H1 (cell line): ENCODE results near the gene EIF4E1B. TPM values are rescaled to one million over a fixed set of nuclear protein-coding genes. Genes with fewer than 3 reads are reported as not detected.

Experiments used
- CTCF ChIA-PET: fragments of 300-600 bp; sonication (Branson Sonifier 250); formaldehyde crosslinking; loops from one replicate; lab custom pipeline; 2021; ENCODE audit not compliant: partially characterized antibody; lab: Charles Lee
- POLR2A ChIA-PET: fragments of 300-600 bp; sonication (Branson Sonifier 250); formaldehyde crosslinking; loops from one replicate; lab custom pipeline; 2021; ENCODE audit warnings: inconsistent platforms; ENCODE audit not compliant: partially characterized antibody; lab: Charles Lee
- DNase-seq, 2 experiments: peaks; one replicate each; pipeline versions ENCODE4 v3.0.0 to v3.0.0-alpha.2; 2010 to 2022; ENCODE audit warnings: low spot score in 2 of 2, low read depth in 1 of 2, mixed read lengths in 1 of 2
- FAIRE-seq: peaks from 2 replicates; lab custom pipeline; 2011; peaks lifted over from hg19 to GRCh38; lab: Jason Lieb, UNC
- H2AFZ ChIP-seq: 2 replicates; pipeline ENCODE4 v1.8.1; 2012; ENCODE audit warnings: low read length, inconsistent platforms
- H2AK5ac ChIP-seq: 2 replicates; pipeline ENCODE4 v1.6.1; 2013; ENCODE audit warnings: low read depth, low read length
- H2BK120ac ChIP-seq: replicated peaks from 2 replicates; pipeline ENCODE3; 2013; ENCODE audit warnings: low read depth, low read length, inconsistent platforms
- H2BK12ac ChIP-seq: 2 replicates; pipeline ENCODE4 v1.6.1; 2013; ENCODE audit warnings: low read depth, low read length
- H2BK15ac ChIP-seq: 2 replicates; pipeline ENCODE4 v1.6.1; 2013; ENCODE audit warnings: low read length
- H2BK20ac ChIP-seq: 2 replicates; pipeline ENCODE4 v1.6.1; 2013; ENCODE audit warnings: low read length
- H2BK5ac ChIP-seq: 2 replicates; pipeline ENCODE4 v1.6.1; 2013; ENCODE audit warnings: low read depth, low read length
- H3K14ac ChIP-seq: 2 replicates; pipeline ENCODE4 v1.6.1; 2013; ENCODE audit warnings: inconsistent platforms; ENCODE audit not compliant: insufficient read length
- H3K18ac ChIP-seq: 2 replicates; pipeline ENCODE4 v1.6.1; 2013; ENCODE audit warnings: low read length; ENCODE audit errors: extremely low read depth
- H3K23ac ChIP-seq: 2 replicates; pipeline ENCODE4 v1.6.1; 2013; ENCODE audit warnings: inconsistent platforms; ENCODE audit not compliant: insufficient read length
- H3K23me2 ChIP-seq: 2 replicates; pipeline ENCODE4 v1.6.1; 2013; ENCODE audit warnings: low read depth, low read length
- H3K27ac ChIP-seq: 2 replicates; pipeline ENCODE4 v1.6.1; 2011; ENCODE audit warnings: low read depth, low read length, inconsistent platforms
- H3K27me3 ChIP-seq, 4 experiments: replicated peaks in 1 of 4; 1 replicate in 1 of 4; 2 replicates in 3 of 4; pipeline versions ENCODE4 v1.6.1 to v1.8.1; 2011 to 2013; ENCODE audit warnings: low read length in 3 of 4, mild to moderate bottlenecking in 3 of 4, inconsistent platforms in 2 of 4, mixed read lengths in 2 of 4, moderate library complexity in 1 of 4; ENCODE audit not compliant: control insufficient read depth in 3 of 4, insufficient read depth in 3 of 4; ENCODE audit errors: extremely low read depth in 1 of 4
- H3K36me3 ChIP-seq, 4 experiments: 2 replicates each; pipeline versions ENCODE4 v1.6.1 to v1.8.1; 2011 to 2013; ENCODE audit warnings: mild to moderate bottlenecking in 4 of 4, low read length in 3 of 4, moderate library complexity in 2 of 4, control low read depth in 1 of 4, inconsistent platforms in 1 of 4; ENCODE audit not compliant: insufficient read depth in 4 of 4, control insufficient read depth in 2 of 4
- H3K4ac ChIP-seq: replicated peaks from 2 replicates; pipeline ENCODE3; 2013; ENCODE audit warnings: low read length, low read depth, mixed read lengths, inconsistent platforms; ENCODE audit not compliant: insufficient read length
- H3K4me1 ChIP-seq, 4 experiments: replicated peaks in 1 of 4; 1 replicate in 1 of 4; 2 replicates in 3 of 4; pipeline versions ENCODE4 v1.6.1 to v1.8.1; 2011 to 2013; ENCODE audit warnings: low read length in 3 of 4, inconsistent platforms in 2 of 4, mixed read lengths in 1 of 4; ENCODE audit not compliant: insufficient read depth in 4 of 4, control insufficient read depth in 3 of 4
- H3K4me2 ChIP-seq, 2 experiments: 2 replicates each; pipeline versions ENCODE4 v1.6.1 to v1.8.1; 2011 to 2013; ENCODE audit warnings: low read depth in 2 of 2, low read length in 2 of 2, control low read depth in 1 of 2, inconsistent platforms in 1 of 2, mild to moderate bottlenecking in 1 of 2; ENCODE audit not compliant: insufficient read depth in 1 of 2
- H3K4me3 ChIP-seq, 4 experiments: fragments of 200-600, 300-600 bp in 1 of 4; sonication (generic), shearing (Covaris generic), sonication (Bioruptor Twin) in 1 of 4; 2 replicates each; pipeline versions ENCODE4 v1.5.1 to v1.8.1; 2011 to 2016; ENCODE audit warnings: low read length in 4 of 4, low read depth in 3 of 4, control low read depth in 2 of 4, inconsistent platforms in 2 of 4, mild to moderate bottlenecking in 2 of 4, mixed read lengths in 1 of 4, moderate library complexity in 1 of 4; ENCODE audit not compliant: insufficient read depth in 2 of 4; ENCODE audit errors: extremely low read depth in 1 of 4
- H3K56ac ChIP-seq: replicated peaks from 2 replicates; pipeline ENCODE3; 2013; ENCODE audit warnings: low read depth, mild to moderate bottlenecking, mixed read lengths, low read length, inconsistent platforms; ENCODE audit not compliant: insufficient read length
- H3K79me1 ChIP-seq: 2 replicates; pipeline ENCODE4 v1.6.1; 2013; ENCODE audit warnings: low read depth, low read length, control low read depth
- H3K79me2 ChIP-seq, 2 experiments: 2 replicates each; pipeline versions ENCODE4 v1.6.1 to v1.8.1; 2012 to 2013; ENCODE audit warnings: low read length in 2 of 2, mild to moderate bottlenecking in 2 of 2, inconsistent platforms in 1 of 2; ENCODE audit not compliant: insufficient read depth in 2 of 2, control insufficient read depth in 1 of 2
- H3K9ac ChIP-seq, 4 experiments: replicated peaks in 1 of 4; 1 replicate in 1 of 4; 2 replicates in 3 of 4; pipeline versions ENCODE4 v1.6.1 to v1.8.1; 2011 to 2013; ENCODE audit warnings: low read depth in 3 of 4, low read length in 3 of 4, control low read depth in 2 of 4, mild to moderate bottlenecking in 2 of 4, moderate library complexity in 2 of 4, inconsistent platforms in 1 of 4; ENCODE audit errors: extremely low read depth in 1 of 4
- H3K9me3 ChIP-seq, 2 experiments: 2 replicates each; pipeline versions ENCODE4 v1.6.1 to v1.8.1; 2012 to 2013; ENCODE audit warnings: mild to moderate bottlenecking in 2 of 2, moderate library complexity in 2 of 2, control low read depth in 1 of 2, inconsistent platforms in 1 of 2, low read depth in 1 of 2, low read length in 1 of 2, mixed read lengths in 1 of 2; ENCODE audit not compliant: insufficient read depth in 2 of 2
- H4K20me1 ChIP-seq, 2 experiments: replicated peaks in 1 of 2; 2 replicates each; pipeline versions ENCODE3 to v1.8.1; 2011 to 2013; ENCODE audit warnings: inconsistent platforms in 2 of 2, low read length in 2 of 2, mild to moderate bottlenecking in 1 of 2; ENCODE audit not compliant: insufficient read depth in 2 of 2, control insufficient read depth in 1 of 2
- H4K5ac ChIP-seq: 2 replicates; pipeline ENCODE4 v1.6.1; 2013; ENCODE audit warnings: low read length, low read depth, mixed read lengths, inconsistent platforms; ENCODE audit not compliant: insufficient read length
- H4K8ac ChIP-seq: 2 replicates; pipeline ENCODE4 v1.8.0; 2013; ENCODE audit warnings: mild to moderate bottlenecking, moderate library complexity, low read length, inconsistent platforms; ENCODE audit not compliant: insufficient read depth; ENCODE audit errors: extremely low read depth
- H4K91ac ChIP-seq: replicated peaks from 2 replicates; pipeline ENCODE3; 2013; ENCODE audit warnings: low read length, mixed read lengths, inconsistent platforms; ENCODE audit not compliant: insufficient read length
- BACH1 ChIP-seq: IDR thresholded peaks from 2 replicates; pipeline ENCODE4 v1.6.1; 2012; ENCODE audit warnings: low read length, improper control_type of control experiment
- CBX8 ChIP-seq: fragments of 300-800, 300-1000 bp; sonication (generic); IDR thresholded peaks from 2 replicates; pipeline ENCODE4 v1.7.1; 2016; ENCODE audit warnings: low read depth, low read length, borderline replicate concordance
- CREB1 ChIP-seq: IDR thresholded peaks from 2 replicates; pipeline ENCODE4 v1.6.1; 2012; ENCODE audit warnings: inconsistent platforms
- CTCF ChIP-seq, 3 experiments: IDR thresholded peaks; 1 replicate in 2 of 3; 2 replicates in 1 of 3; pipeline versions ENCODE4 v1.5.1 to v1.6.1; 2011; ENCODE audit warnings: low read length in 3 of 3, mild to moderate bottlenecking in 3 of 3, inconsistent platforms in 2 of 3, low read depth in 1 of 3, moderate library complexity in 1 of 3; ENCODE audit not compliant: insufficient read depth in 1 of 3; ENCODE audit errors: control extremely low read depth in 1 of 3
- KDM1A ChIP-seq: fragments of 200-600, 300-600 bp; sonication (generic); IDR thresholded peaks from 2 replicates; pipeline ENCODE4 v1.7.1; 2016; ENCODE audit warnings: mild to moderate bottlenecking, low read length, borderline replicate concordance
- MAX ChIP-seq: IDR thresholded peaks from 2 replicates; pipeline ENCODE4 v1.6.1; 2012; ENCODE audit warnings: inconsistent platforms
- TEAD4 ChIP-seq: IDR thresholded peaks from 2 replicates; pipeline ENCODE4 v1.6.1; 2012; ENCODE audit warnings: low read depth, low read length, inconsistent platforms, mixed read lengths
- WGBS, 2 experiments: shearing (Covaris generic) in 1 of 2; methylation state at CpG; one replicate each; pipeline versions ENCODE4 v1.1.6 to v1.1.7; 2013 to 2015; ENCODE audit warnings: low lambda C conversion rate in 2 of 2, mixed read lengths in 2 of 2, inconsistent platforms in 1 of 2, low coverage in 1 of 2, missing lambda C conversion rate in 1 of 2; ENCODE audit not compliant: insufficient replicate concordance in 2 of 2, insufficient coverage in 1 of 2, insufficient read length in 1 of 2; ENCODE audit errors: extremely low coverage in 1 of 2, missing lambda C conversion rate in 1 of 2; 5-methylcytosine and 5-hydroxymethylcytosine counted together
- polyA plus RNA-seq, 7 experiments: library from polyadenylated mRNA; depleted of rRNA in 3 of 7; stranded (reverse) in 5 of 7; unstranded in 2 of 7; fragments of >200 nt in 5 of 7; fragments of 200-250 nt in 2 of 7; gene quantifications; 1 replicate in 5 of 7; 2 replicates in 1 of 7; 4 replicates in 1 of 7; pipeline versions ENCODE4 v1.2.1 to v1.2.3, GENCODE V29; 2011 to 2013; ENCODE audit warnings: missing spikeins in 2 of 7, mixed read lengths in 2 of 7
- total RNA-seq: library from RNA; stranded (reverse); fragmentation: NEBNext Ultra II Directional; extraction: Animal tissue kit (Norgen Biotek cat#: 25700); gene quantifications from 2 replicates; pipeline ENCODE4 v1.2.1, GENCODE V29; 2021
- TF ChIP-seq, protein P1 (sequence below): IDR thresholded peaks from 2 replicates; pipeline ENCODE4 v1.6.1; 2012; ENCODE audit warnings: inconsistent platforms

Gene EIF4E1B
- total and polyA plus RNA-seq, 2 of the 8 experiments (the other 6 are each of a cell fraction or from before 2014, with no cell fraction given): 0.97 to 1.3 TPM

DNA sequence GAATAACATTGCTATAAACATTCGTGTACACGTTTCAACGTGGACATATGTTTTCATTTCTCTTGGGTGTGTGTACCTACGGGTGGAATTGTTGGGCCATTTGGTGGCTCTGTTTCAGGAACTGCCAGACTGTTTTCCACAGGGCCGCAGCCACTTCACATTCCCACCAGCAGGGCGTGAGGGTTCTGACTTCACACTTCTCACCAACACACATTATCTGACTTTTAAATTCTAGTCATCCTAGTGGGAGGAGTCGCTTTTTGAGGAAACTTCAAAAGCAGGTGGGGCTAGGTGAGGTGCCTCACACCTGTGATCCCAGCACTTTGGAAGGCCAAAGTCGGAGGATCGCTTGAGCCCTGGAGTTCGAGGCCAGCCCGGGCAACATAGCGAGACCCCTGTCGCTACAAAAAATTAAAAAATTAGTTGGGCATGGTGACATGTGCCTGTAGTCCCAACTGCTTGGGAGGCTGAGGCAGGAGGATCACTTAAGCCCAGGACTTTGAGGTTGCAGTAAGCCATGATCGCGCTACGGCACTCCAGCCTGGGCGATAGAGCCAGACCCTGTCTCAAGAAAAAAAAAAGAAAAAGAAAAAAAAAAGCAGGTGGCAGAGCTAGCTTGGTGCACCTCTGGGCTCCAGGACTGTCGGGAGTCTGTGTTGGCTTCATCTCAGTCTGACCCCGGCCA, 45.3 kb downstream of the EIF4E1B start:
- Histone ChIP-seq H2AFZ (no peak overlapping the region), H4K5ac (no peak overlapping the region), H4K8ac (no peak overlapping the region), H3K36me3 (no peaks in the 10 kb centered on the region), H2BK20ac (0 out of 2 replicates have a peak overlapping the region, but pooled peaks have one; percentile 61), H3K56ac (no peak overlapping the region), H3K79me2 (no peaks in the 10 kb centered on the region), H3K4ac (no peak overlapping the region), H3K4me2 (no peak overlapping the region), H3K9me3 (no peaks in the 10 kb centered on the region), H4K91ac (peak overlapping the region; percentile 16), H3K4me3 (no peak overlapping the region), H3K4me1 (peaks cover 0 to 17% (median 11%) of the 10 kb centered on the region in 4 experiments; a peak in 6 of 7 replicates), H4K20me1 (no peaks in the 10 kb centered on the region), H3K23ac (no peak overlapping the region), H3K14ac (no peak overlapping the region), H2BK12ac (peak overlapping the region; percentile 77; the same call in 1 of the 2 replicates), H3K9ac (no peak overlapping the region), H3K23me2 (peaks cover 7% of the 10 kb centered on the region; the same call in 1 of the 2 replicates), H2BK120ac (no peak overlapping the region), H3K27ac (no peak overlapping the region), H3K79me1 (no peaks in the 10 kb centered on the region), H3K18ac (no peak overlapping the region), H3K27me3 (peaks cover 0 to 18% (median 17%) of the 10 kb centered on the region in 4 experiments; a peak in 6 of 7 replicates), H2BK15ac (0 out of 2 replicates have a peak overlapping the region, but pooled peaks have one; percentile 6), H2AK5ac (no peak overlapping the region), H2BK5ac (no peak overlapping the region; the same call in 1 of the 2 replicates)
- DNase-seq (peak in 1 of 2 experiments; percentile 74), FAIRE-seq (peak; percentile 60)
- POLR2A ChIA-PET: interaction anchor here (1.6 kb wide), 1 partner anchor 12 kb away, joined by 7 read pairs; no protein-coding TSS in a partner anchor
- CTCF ChIA-PET: interaction anchor here (0.6 to 35.1 kb wide), 9 partner anchors 9 to 293 kb away, joined by 3 to 859 read pairs (median 4); no protein-coding TSS in a partner anchor
- WGBS, 2 experiments: 76% methylated on average over 19 of the region's 19 CpGs; no CpG with 5 or more reads in 1 of the 2 experiments
- TF ChIP-seq MAX (peak; percentile 75), BACH1 (peak; percentile 75), TEAD4 (peak; percentile 99), CBX8 (no peak), CREB1 (peak; percentile 41; the same call in 1 of the 2 replicates), KDM1A (peak; percentile 33; the same call in 1 of the 2 replicates), CTCF (IDR thresholded peaks at IDR 0.05; ENCODE audit: control extremely low read depth in 1 of 3, insufficient read depth in 1 of 3, low read depth in 1 of 3, low read length in 3 of 3) (peak in 2 of 3 experiments; percentile 65 to 86; a peak in 3 of 4 replicates)
- TF ChIP-seq, protein P1, sequence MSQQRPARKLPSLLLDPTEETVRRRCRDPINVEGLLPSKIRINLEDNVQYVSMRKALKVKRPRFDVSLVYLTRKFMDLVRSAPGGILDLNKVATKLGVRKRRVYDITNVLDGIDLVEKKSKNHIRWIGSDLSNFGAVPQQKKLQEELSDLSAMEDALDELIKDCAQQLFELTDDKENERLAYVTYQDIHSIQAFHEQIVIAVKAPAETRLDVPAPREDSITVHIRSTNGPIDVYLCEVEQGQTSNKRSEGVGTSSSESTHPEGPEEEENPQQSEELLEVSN: peak; percentile 61
